Brain pericyte (primary cell): Measurements from ENCODE around the gene COL28A1.

Experiments used
- DNase-seq: peaks from one replicate; pipeline ENCODE4 v3.0.0-alpha.2; 2012; ENCODE audit warnings: low read depth, low spot score

COL28A1 gene

GRCh38 chr7:7535691-7536090 lies at the start of gene COL28A1:
Gene COL28A1, minus strand, starts transcription at chr7:7535873. Its CDS starts 2,998 bp downstream, at chr7:7532875.
- DNase-seq: no peak

GRCh38 chr7:7584653-7585052 lies 49.0 kb upstream of the COL28A1 start:
- DNase-seq: no peak

GRCh38 chr7:7583731-7584130 lies 48.1 kb upstream of the COL28A1 start:
- DNase-seq: no peak

DNA sequence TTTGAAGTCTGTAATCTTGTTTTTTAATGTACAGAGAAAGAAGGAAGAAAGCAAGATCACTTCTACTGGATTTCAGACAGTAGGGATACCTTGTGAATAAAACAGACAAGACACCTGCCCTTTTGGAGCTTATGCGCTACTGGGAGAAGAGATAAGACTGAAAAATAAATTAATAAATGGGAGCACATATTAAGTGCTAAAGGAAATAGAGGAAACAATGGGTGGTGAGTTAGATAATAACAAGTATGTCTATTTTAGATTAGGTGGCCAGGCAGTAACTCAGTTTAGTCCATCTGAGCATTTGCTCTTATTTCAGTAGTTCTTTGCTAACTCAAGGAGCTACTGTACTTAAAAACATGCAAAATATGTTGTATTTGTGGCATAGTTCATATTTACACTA lies 46.9 kb upstream of the COL28A1 start:
- no peak for DNase-seq

- no peak for DNase-seq
Observed at GRCh38 chr7:7581531-7582179, 46.0 kb upstream of the COL28A1 start.

- DNase-seq: no peak
Observed at GRCh38 chr7:7579638-7580037, 44.0 kb upstream of the COL28A1 start.

GRCh38 chr7:7577888-7578287 lies 42.2 kb upstream of the COL28A1 start:
- DNase-seq: no peak

DNA sequence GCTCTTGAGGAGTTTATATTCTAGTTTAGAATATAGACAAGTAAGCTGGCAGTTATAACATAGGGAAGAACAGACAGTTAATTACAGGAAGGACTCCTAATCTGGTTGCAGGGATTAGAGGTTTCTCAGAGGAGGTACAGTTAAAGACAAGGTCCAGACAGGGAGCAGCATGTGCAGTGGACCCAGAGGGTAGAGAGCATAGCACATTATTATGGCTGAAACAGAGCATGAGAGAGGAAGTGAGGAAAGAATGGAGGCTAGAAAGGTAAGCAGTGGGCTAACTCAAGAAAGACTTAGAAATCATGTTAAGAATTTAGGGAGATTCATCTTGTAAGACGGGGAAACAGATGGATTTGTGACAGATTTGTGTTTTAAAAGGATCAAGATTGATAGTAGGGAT lies 40.7 kb upstream of the COL28A1 start:
- no peak for DNase-seq

DNA sequence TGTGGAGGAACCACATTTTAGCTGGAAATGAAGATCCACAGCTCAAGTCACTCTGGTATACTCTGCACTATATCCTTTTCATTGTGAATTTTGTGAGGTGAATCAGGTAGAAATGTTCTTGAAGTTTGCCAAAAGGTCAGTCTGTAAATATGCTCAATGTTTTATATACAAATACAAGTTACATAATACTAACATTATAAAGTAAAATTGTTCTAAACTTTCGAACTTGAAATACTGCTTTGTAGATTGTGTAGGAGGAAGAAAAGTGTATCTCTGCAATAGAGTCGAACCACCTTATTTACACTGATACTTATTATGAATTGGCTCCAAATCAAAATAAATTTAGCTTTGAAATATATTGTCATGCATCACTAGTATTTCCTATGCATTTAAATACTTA lies 38.0 kb upstream of the COL28A1 start:
- no peak for DNase-seq

DNA sequence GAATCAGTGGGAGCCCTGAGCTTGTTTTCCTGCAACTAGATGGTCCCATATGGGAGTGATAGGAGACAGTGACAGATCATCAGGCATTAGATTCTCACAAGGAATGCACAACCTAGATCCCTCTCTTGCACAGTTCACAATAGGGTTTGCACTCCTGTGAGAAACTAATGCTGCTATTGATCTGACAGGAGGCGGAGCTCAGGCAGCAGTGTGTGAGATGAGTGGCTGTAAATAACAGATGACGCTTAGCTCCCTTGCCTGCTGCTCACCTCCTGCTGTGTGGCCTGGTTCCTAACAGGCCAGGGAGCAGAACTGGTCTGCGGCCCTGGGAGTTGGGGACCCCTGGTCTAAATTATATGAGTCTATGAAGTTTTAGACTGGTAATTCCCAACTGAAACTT lies 34.9 kb upstream of the COL28A1 start:
- no peak for DNase-seq

DNA sequence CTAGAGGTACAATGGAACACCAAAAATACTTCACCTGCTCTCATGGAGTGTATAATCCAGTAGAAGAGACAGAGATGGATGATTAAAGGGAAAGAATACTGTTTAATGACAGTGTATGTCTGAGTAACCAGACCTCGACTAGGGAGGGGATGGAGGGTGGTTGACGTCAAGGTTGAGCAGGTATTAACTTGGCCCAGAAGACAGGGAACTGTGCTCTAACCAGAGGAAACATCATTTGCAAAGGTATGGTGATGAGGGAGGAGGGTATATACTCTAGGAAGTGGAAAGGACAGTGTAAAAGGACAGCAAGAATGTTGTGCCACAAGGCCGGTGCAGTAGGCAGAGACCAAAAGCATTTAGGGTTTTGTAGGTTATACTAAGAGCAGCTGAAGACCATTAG lies 33.9 kb upstream of the COL28A1 start:
- no peak for DNase-seq

DNA sequence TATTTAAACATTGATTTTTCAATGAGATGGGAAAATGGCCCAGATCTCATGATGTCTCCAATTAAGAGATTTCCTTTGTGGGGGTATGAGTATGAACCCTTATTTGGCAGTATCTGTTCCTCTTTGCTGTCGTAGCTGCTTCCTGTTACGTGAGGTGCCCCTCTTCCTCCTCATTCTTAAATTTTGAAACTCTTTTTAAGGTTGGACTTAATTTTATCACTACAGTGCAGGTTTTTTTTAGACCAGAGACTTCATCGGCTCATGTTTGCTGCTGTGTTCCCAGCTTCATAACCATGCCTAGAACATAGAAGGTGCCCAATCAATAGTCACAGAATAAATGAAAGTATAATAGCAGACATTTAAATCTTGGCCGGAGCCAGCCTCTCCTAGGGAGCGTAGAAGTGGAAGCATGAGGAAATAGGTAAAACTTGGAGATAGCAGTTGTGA lies 33.4 kb upstream of the COL28A1 start:
- no peak for DNase-seq

GRCh38 chr7:7568553-7568952 lies 32.9 kb upstream of the COL28A1 start:
- no peak for DNase-seq

DNA sequence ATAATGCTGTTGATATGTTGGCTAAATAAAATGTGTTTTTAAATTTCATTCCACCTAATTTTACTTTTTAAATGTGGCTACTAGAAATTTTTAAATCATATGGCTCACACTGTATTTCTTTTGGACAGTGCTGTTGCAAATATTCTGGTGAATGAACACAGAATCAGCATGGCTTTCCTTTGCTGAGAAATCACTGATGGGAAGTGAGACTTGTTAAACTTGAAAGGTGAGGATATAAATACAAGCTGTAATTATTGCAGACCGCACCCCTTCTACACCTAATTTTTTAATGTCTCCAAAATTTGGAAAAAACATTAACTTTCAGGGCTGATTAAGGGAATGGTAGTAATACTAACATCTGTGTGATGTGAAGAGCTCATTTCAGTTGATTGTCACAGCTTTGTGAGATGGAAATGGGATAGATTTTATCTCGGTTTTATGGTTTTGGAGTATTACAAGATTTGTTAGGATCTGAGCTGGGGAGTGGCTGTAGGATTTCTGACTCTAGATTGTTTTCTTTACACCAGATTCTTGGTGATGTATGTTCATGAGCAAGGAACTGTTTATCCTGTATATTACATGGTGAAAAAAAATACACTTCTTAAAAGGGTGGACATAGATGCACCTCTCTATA lies 32.3 kb upstream of the COL28A1 start:
- no peak for DNase-seq

DNA sequence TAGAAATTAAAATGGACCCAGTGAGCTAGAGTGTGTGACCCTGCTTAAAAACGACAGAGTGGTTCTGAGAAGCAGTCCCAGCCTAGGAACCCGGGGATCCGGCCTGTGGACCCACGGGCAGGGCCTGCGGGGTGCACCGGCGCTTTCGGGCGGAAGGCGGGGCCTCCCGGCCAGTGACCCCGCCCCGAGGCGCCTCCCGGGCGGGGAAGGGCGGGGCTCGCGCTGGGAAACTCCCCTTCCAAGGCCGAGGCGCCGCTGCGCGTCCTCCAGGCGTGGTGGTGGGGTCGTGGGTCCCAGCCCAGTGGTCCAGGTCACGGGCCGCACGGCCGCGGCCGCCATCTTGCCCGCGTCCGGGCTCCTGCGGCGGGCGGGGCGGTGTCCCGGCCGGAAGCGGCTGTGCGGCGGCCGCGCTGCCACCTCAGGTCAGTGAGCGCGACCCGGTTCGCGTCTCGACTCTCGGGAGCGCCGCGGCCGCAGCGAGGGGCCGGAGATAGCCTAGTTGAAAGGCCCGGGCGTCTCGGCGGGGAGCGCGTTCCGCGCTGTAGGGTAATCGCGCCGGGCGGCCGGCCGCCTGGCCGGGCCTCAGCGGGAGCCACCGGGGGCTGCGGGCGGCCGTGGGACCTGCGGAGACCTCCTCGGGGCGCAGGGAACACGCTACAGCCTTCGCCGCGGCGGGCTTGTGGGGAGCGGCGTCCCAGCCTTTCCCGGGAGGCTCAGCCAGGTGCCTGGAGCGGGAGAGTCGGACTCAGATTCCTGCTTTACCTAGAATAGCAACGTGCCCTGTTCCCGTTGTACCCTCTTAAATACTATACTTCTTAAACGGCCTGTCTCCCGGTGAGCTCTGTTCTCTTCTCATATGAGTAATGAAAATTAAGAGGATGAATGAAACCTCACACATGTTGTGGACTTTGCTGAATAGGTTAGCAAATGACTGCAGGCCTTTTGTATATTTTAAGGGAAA lies 31.3 kb upstream of the COL28A1 start, which contains the start of gene MIOS:
TSS of gene MIOS (plus strand) at position 234 of the 961 bp plus-strand sequence. CDS start 5,592 bp downstream, outside the sequence.
- DNase-seq: no peak

GRCh38 chr7:7565746-7566650 lies 30.3 kb upstream of the COL28A1 start:
- DNase-seq: no peak

DNA sequence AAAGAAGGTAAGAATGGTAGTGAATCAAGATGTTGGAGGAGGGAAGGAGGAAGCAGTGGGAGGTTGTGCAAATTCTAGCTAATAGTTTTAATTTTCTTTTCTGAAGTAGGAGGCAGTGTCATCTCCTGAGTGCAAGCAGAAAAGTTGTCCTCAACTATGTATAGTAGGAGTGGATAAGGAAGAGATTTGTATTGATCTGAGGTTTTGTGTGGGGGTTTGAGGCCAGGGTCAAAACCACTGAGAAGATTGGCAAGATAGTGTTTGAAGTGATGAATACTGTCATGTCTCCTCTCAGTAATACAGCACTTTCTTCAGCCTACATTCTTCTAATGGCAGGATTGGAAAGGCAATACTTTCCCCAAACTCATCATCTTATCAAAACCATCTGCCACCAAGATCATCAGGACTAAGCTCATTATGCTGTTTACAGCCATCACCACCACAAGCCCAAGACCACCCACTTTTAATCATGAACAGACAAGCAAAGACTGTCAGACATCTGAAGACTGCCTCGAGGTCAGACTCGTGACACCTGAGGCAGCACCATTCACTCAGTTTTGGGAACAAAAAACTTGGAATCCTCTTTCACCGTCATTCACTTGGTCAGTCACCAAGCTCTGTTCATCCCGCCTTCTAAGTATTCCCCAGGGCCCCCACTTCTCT lies 29.5 kb upstream of the COL28A1 start:
- no peak for DNase-seq

- no peak for DNase-seq
Observed at GRCh38 chr7:7564323-7564780, 28.7 kb upstream of the COL28A1 start.

DNA sequence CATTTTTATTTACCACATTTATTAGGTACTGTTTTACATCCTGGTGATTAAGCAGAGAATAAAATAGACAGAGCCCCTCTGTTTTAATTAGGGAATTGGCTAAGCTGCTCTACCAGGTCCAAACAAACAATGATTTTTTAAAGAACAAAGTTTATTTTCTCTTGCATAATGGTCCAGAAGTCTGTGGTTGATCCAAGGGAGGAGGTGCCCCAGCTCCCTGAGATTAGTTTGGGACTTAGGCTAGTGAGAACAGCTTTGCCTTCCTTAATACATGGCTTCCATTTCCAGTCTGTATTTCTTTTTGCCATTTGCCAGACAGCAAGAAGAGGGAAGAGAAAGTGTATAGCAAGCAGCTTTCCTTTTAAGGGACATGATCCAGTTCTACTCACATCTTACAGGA lies 28.1 kb upstream of the COL28A1 start:
- DNase-seq: no peak

DNA sequence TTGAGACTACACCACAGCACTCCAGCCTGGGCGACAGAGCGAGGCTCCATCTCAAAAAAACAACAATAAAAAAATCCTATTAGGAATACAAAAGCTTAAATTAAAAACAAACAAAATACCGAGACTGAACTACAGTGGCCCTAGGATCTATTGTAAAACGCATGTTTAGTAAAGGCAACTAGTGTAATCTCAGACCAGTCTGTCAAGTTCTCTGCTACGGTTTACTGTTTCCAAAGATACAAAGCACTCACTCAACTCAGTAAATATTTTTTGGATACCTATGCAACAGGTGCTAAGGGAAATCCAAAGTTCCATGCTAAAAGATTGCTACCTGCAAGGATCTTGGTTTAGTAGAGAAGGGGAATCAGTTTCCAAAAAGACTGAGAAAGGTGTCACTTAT lies 27.6 kb upstream of the COL28A1 start:
- no peak for DNase-seq

- DNase-seq: no peak
Observed at GRCh38 chr7:7562736-7563135, 27.1 kb upstream of the COL28A1 start.
